ENCODE results near the gene FAM111A.

FAM111A gene

DNA sequence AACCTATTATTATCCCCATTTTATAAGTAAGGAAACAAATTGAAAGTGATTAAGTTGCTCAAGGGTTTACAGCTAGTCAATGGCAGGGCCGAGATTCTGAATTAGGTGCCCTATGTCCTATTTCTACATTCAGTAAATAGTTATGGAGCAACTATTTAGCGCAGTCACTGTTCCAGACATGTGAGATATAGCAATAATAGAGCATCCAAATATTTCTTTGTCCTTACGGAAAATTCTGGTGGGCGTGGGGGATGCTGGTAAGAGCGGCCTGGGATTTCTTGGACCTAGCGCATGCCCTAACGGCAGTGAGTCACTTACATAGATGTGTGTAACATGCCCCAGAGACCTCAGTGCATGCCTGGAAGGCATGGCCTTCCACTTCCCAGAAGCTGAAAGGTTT lies 33.7 kb downstream of the FAM111A start:
- DNase-seq (ENCODE audit: insufficient read length, low spot score) (no peak), FAIRE-seq (no peak)

DNA sequence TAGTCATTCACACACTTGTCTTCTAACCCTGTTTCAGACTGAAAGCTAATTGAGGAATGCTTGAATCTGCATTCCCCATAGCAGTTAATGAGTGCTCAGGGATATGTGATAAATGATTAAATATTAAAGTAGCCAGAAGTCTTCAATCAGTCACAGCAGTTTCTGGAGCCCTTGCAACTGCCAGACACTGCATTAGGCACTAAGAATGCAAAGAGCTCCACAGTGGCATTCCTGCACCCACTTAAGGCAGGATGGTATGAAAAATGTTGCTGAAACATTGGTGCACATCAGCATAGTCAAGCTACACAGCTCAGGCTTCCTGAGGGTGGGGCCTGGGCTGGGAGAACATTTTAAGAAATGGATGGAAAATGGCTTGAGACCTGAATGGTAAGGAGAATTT lies 35.7 kb downstream of the FAM111A start:
- no peak for FAIRE-seq
- no peak for DNase-seq (ENCODE audit: insufficient read length, low spot score)

DNA sequence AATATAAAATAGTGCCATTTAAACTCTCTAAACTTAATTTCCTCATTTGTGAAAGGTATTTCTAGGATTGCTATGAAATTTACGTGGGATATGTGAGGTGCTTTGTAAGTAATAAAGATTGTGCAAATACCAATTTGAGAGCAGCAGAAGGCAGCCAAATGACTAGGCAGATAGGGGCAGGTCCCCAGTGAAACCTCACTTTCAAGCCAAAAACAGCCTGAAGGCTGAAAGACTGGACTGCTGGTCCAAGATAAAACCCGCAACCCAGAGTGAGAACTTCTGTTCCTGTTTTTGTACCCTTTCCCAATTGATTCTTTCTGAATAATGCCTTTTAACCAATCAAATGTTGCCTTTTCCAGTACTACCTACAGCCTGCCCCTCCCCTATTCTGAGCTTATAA lies 36.5 kb downstream of the FAM111A start:
- no peak for FAIRE-seq
- DNase-seq (ENCODE audit: insufficient read length, low spot score), result no peak

DNA sequence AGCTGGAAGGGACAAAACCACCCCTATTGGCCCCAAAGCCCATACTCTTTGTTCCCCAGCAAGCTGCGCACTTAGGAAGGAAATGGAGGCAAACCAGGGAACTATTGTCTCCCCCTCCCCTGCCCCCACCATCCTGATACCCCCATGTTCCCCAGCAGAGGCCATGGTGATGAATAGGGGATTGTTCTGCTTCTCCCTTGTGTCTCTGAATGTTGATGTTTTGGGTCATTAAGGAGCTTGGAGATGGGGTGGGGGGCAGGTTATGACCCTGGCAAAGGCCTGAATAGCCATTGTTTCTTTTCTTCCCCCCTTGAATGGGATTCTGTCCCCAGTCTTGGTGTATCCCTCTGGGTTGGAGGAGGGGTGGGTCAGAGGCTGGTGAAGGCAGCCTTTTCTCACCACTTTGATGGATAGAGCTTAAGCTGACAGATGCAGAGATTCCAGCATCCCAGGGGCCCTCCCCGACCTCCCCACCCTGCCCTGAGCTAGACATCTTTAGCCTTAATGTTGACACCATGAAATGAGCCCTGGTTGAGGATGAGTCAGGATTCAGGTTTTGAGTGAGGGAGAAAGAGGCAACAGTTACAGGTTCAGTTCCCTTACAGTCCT lies 37.6 kb downstream of the FAM111A start:
- FAIRE-seq (no peak), DNase-seq (ENCODE audit: insufficient read length, low spot score) (no peak)

DNA sequence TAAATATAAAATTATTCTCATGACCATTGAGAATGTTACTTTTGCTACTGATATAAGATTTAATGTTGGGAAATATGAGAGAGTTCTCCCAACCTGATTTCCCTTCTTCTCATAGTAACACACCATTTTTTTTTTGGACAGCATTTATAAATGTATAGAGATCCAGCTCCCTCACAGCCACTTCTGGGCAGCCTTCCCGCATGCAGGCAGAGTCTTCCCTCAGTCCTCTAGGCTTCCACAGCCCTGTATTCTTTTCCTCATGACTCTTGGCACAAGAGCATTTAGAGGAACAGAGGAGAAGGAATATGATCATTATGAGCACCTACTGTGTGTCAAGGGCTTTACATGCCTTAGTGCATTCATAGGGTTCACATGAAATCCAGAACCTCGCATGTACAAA lies 38.3 kb downstream of the FAM111A start:
- DNase-seq (ENCODE audit: insufficient read length, low spot score), result no peak
- FAIRE-seq, result no peak

DNA sequence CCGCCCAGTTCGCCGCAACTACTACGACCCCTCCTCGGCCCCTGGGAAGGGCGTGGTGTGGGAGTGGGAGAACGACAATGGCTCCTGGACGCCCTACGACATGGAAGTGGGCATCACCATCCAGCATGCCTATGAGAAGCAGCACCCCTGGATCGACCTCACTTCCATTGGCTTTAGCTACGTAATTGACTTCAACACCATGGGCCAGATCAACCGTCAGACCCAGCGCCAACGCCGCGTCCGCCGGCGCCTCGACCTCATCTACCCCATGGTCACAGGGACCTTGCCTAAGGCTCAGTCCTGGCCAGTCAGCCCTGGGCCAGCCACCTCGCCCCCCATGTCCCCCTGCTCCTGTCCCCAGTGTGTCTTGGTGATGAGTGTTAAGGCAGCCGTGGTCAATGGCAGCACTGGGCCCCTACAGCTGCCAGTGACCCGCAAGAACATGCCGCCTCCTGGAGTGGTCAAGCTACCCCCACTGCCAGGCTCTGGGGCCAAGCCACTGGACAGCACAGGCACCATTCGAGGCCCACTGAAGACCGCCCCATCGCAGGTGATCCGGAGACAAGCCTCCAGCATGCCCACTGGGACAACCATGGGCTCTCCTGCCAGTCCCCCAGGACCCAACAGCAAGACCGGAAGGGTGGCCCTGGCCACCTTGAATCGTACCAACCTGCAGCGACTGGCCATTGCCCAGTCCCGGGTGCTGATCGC lies 39.2 kb downstream of the FAM111A start:
- DNase-seq (ENCODE audit: insufficient read length, low spot score) (no peak), FAIRE-seq (no peak)

DNA sequence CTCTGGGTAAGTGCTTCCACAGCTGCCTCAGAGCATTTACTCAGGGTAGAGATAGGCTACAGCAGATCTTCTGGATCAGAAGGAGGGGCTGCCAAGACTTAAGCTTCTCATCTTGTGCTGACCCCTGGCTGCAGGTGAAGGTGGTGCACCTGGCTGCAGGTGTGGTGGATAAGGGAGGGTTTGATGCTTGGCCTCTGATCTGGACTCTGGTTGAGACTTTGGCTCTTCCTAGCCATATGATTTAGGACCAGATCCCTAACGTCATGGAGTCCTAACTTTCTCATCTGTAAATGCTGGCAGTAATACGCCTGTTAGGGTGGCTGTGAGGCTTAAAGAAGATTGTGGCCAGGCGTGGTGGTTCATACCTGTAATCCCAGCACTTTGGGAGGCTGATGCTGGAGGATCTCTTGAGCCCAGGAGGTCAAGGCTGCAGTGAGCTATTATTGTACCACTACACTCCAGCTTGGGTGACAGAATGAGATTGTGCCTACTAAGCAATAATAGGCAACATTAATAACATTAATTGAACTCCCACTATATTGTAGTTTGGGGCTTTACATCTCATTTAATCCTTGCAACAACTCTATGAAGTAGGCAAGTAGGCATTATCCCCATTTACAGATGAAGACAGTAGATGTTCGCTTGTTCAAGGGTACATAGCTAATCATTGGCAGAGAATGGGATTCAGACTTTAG lies 39.9 kb downstream of the FAM111A start:
- DNase-seq (ENCODE audit: insufficient read length, low spot score), result no peak
- no peak for FAIRE-seq

DNA sequence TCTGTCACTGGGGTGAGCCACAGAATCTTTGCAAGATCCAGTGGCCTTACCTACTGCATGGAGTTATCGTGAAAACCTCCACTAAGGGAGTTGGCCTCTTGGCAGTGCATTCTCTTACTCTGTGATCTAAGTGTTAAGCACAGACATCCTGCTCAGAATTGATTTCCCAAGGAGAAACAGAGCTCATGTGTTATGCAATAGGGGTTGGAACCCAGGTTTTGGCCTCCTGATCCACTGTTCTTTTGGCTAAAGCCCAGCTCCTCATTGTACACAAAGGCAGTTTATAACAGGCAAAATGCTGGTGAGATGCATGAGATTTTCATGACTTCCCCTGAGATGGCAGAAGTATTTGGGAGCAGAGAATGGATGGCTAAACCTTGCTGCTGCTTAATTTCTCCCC lies 41.1 kb downstream of the FAM111A start:
- FAIRE-seq (no peak), DNase-seq (ENCODE audit: insufficient read length, low spot score) (no peak)

DNA sequence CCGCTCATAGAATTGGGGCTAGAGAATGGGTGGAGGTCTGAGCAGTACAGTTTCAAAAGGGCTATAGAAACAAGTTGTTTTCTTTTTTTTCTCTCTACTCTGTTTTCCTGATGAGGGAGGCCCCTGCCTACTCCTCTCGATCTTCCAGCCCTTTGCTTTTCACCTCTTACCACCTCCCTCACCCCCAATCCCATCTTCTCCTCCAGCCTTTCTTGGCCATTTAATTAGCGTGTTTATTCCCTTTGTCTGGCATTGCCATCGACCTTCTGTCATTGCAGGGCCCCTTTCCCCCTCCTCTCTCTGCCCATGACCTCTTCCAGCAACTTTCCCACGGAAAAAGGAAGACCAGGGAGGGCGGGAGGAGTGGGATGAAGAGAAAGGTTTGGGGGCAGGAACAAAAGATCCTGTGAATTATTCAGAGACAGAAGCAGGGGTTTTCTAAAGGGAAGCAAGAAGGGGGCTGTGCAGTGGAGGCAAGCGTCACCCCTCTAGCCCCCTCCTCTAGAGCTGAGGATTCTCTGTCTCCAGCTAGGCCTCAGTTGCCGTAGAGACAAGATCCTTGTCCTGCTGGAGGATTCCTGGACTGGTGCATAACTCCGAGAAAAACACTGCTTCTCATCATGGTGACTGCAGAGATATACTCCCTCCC lies 42.2 kb downstream of the FAM111A start:
- DNase-seq (ENCODE audit: insufficient read length, low spot score), result no peak
- no peak for FAIRE-seq

DNA sequence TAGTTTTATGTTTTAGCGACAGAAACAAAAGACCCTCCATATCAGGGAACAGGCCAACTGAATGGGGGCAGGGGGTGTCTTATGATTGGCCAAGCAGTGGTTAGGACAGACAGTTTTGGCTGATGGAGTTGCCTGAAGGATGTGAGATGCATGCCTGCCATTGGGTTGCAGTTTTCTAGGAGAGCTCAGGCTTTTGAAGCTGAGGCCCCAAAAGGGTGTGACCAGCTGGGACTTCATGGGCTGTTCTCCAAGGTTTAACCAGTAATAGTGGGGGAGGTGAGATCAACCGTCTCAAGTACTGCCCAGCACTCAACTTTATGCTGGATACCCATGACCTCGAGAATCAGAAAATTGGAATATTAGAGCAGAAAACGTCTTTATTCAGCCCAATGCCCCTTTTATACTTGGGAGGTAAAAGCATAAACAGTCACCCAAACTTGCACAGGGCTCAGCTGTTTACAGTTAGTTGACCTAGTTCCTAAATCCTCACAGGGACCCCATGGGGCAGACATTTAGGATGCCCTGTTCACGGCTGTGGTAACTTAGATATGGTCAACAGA lies 42.8 kb downstream of the FAM111A start:
- FAIRE-seq (no peak), DNase-seq (ENCODE audit: insufficient read length, low spot score) (no peak)

DNA sequence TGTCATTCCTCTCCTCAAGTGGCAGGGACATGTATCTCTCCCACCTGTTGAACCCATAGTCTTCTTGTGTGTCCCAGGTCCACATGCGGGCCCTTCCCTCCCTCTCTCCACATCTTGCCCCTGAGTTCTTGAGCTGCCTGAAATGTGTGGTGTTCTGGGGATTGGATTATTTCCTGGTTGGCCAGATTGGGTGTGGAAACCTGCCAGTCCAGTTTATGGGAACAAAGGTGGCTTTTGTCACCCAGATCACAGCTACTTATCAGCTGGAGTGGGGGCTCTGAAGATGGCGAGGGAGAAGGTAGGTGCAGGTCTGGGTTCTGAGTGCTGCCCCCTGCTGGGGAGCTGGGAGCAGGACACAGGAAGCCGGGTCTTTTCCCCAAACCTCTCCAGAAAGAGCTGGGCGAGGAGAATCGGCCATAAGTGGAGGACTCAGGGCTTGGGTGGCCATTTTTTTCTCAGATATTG lies 43.5 kb downstream of the FAM111A start:
- no peak for FAIRE-seq

DNA sequence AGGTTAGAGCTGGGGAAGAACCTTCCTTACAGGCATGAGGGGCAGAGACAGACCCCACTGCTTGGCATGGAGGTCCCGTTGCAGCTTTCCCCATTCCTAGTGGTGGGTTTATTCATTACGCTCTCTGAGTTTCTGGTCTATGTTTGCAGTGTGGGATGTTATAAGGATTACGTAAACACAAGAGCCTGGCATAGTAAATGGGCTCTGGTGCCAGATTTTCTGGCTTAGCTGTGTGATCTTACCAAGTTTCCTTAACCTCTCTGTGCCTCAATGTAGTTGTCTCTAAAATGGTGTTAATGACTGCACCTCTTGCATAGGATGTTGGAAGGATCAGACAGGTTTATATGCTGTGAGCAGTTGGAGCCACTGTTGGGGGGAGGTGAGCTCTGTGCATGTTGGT lies 44.4 kb downstream of the FAM111A start:
- FAIRE-seq, result no peak
- DNase-seq (ENCODE audit: insufficient read length, low spot score), result no peak

More for the DNA sequence above, 43.5 kb downstream of the FAM111A start:
- peak; percentile 46 for DNase-seq (ENCODE audit: insufficient read length, low spot score)

DNA sequence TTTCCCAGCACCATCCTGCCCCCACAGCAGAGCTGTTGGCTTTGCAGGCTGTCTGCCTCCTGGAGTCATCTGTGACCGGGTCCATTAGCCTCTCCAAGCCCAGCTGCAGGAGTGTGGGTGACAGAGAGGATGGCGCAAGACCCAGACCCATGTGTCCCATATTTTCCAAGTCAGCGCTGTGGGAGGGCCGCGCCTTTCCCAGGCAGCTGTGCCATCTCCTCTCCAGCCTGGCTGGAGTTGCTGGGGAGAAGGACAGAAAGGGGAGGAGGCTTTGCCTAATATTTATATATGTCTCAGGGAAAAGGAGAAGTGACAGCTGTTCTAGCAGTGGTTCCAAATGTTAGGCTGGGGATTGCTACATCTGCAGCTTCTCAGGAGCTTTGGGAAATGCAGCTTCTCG lies 44.9 kb downstream of the FAM111A start:
- FAIRE-seq, result no peak
- DNase-seq (ENCODE audit: insufficient read length, low spot score), result no peak

DNA sequence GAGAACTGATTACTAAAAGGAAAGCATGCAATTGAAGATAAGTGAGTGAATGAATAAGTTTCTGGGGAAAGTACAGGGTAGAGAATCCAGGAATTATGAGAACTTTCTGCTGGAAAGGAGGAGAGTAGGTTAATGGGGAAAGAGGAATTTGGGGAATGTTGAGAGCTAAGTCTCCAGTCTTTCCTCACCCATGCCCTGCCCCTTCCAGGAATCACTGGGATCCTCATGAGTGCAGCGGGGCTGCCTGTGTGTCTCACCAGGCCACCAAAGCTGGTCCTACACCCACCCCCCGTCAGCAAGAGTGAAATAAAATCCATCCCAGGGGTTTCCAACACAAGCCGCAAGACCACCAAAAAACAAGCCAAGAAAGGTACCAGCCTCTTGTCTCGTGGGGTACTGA lies 46.3 kb downstream of the FAM111A start:
- DNase-seq (ENCODE audit: insufficient read length, low spot score) (no peak), FAIRE-seq (no peak)

DNA sequence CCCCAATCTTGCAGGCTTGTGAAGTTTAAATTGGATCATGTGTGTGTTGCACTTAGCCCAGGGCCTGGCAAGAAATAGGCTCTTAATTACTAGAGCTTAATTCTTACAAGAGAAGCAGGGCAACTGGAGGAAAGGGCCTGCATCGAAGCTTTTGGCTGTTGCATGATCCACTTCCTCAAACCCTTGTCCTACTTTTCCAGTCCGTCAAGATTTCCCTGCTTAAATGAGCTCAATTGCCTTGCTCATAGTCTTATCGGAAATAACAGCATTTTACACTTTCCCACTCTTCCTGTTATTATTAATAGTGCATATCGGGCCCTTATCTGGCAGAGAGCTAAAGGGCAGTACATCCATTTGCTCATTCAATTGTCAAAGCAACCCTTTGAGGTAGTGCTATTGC lies 47.3 kb downstream of the FAM111A start:
- DNase-seq (ENCODE audit: insufficient read length, low spot score) (no peak), FAIRE-seq (no peak)

DNA sequence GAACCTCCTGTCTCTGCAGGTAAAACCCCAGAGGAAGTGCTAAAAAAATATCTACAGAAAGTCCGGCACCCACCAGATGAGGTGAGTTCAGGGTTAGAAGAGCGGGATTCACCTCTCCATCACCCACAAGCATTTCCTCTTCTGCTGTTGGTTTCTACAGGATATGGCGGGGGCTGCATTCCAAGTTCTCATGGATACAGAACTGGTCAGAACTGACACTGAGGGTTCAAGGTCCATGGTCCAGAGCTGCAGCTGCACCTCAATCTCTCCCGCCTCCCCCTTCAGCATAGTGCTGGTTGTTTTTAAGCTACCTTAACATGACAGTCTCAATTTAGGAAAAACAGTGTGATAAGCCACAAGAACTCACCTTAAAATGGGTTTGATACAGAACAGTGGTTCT lies 48.4 kb downstream of the FAM111A start:
- DNase-seq (ENCODE audit: insufficient read length, low spot score) (no peak), FAIRE-seq (no peak)

DNA sequence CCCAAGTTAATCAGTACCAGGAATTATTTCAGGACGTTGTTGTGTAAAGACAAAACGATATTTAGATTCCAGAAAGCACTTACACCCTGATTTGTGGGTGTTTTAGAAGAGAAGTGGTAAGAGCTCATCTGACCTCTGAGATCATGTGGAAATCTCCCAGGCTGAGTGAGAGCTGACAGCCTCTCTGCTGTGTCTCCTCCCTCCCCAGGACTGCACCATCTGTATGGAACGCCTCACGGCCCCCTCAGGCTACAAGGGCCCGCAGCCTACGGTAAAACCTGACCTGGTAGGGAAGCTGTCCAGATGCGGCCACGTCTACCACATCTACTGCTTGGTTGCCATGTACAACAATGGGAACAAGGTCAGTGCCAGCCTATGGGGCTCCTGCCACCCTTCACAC lies 49.2 kb downstream of the FAM111A start:
- FAIRE-seq (no peak), DNase-seq (ENCODE audit: insufficient read length, low spot score) (no peak)

DNA sequence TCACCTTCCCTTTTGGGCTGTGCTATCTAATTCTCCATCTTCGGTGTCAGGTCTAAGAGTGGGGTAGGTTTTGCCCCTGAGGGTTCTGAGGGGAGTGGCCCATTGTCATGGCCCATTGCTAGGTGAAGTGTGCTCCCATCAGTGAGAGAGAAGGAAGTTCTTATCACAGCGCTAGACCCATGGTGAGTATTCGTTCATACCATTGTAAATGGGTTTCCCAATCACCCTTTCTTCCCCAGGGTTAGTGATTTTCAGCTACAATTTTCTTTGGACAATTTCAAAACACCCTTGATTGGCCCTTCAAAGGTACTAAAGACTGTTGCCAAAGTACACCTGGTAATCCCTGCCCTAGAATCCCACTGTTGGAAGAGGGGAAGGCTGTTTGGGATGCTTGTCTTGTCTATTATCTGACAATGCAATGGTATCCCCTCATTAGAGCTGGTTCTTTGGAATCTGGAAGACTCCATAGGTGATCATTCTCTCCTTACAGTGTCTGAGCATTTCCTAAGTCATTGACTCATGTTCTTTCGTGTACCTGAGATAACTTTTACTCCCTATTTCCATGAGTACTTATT lies 49.9 kb downstream of the FAM111A start:
- no peak for FAIRE-seq

DNA sequence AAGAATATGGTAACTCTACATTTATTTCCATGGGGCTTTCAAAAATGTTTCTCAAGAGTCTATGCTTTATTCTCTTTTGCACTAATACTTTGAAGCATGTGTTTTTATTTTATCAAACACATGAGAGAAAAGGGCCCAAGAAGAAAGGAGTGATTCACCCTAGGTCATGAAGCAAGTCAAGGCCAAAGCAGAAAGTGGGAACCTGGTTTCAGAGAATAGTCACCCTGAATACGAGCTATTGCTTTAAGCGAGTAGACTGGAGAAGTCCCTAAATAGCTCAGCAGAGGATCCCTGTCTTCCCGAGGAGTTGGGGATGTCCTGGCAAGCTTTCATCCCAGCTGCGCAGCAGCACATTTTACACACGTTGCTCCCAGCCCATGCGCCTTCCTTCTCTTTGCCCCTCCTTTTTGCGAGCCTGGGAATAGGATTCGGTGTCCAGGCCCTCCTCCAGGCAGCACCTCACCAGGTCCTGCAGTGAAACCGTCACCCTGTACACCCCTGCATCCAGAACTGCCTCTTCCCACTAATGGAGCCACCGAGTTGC lies 51.0 kb downstream of the FAM111A start:
- DNase-seq (ENCODE audit: insufficient read length, low spot score), result no peak
- no peak for FAIRE-seq

More for the DNA sequence above, 49.9 kb downstream of the FAM111A start:
- no peak for DNase-seq (ENCODE audit: insufficient read length, low spot score)

DNA sequence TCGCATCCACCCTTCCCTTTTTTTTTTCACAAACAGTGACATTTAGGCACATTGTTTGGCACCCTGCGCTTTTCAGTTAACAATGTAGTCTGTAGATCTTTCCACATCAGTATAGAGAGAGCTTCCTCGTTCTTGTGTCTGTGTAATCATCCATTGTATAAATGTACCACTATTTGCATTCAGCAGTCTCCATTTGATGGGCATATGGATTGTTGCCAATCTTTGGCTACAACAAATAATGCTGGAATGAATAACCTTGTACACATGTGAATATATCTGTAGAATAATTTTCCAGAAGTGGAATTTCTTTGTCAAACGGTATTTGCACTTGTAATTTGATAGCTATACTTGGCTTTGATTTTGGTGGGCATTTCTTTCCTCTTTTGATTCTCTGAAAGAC lies 52.9 kb downstream of the FAM111A start:
- DNase-seq (ENCODE audit: insufficient read length, low spot score) (no peak), FAIRE-seq (no peak)

DNA sequence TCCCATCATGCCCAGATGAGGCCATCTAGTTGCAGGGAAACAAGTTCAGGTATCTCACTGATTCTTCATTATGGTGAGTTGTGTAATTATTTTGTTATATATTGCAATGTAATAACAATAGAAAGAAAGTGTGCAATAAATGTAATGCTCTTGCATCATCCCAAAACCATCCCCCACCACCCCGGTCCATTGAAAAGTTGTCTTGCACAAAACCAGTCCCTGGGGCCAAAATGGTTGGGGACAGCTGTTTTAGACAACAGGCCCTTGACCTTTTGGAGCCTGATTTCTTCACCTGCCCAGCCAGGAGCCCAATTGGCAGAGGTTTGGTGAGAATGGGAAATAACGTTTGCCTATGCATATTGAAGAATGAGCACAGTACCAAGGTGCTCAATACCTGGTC lies 54.1 kb downstream of the FAM111A start:
- FAIRE-seq (no peak), DNase-seq (ENCODE audit: insufficient read length, low spot score) (no peak)

Measured in HTR-8/SVneo (cell line).